COLO829 (cell line): ENCODE data around the gene DIP2C.
"Not testable (repeated sequence)": the region's sequence is repeated elsewhere in the genome, so short reads cannot be mapped to it uniquely, and the experiment has no call there.

Experiments
- DNase-seq: peaks from one replicate; pipeline ENCODE4 v3.0.0; 2012; ENCODE audit warnings: low spot score

Gene DIP2C

GRCh38 chr10:480498-480927, 209.0 kb downstream of the DIP2C start:
- DNase-seq, result no peak

- not testable (repeated sequence) for DNase-seq
Observed at GRCh38 chr10:479706-480497, 209.6 kb downstream of the DIP2C start.

- no peak for DNase-seq
Observed at GRCh38 chr10:478471-479245, 210.8 kb downstream of the DIP2C start.

GRCh38 chr10:477620-478019, 211.8 kb downstream of the DIP2C start:
- DNase-seq, result no peak

GRCh38 chr10:476455-476780, 213.1 kb downstream of the DIP2C start:
- no peak for DNase-seq

- no peak for DNase-seq
Observed at GRCh38 chr10:475709-476454, 213.6 kb downstream of the DIP2C start.

DNA sequence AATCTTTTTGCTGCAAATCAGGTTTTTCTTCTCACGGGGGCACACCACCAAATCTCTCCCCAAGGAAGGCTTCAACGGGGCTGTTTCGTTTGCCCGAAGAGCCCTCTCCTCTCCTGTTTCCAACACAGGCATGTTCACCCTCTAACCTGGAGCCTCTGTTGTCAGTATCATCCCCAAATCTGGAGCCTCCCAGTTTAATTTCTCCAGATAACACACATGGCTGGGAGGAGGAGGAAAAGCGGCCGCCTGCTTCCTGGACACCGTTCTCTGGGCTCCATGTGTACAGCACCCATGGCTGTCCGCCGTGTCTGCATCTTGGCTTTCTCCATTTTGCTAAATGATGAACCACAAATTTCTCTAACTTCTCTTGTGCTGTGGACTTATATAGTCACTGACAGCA, 214.5 kb downstream of the DIP2C start:
- DNase-seq, result no peak

DNA sequence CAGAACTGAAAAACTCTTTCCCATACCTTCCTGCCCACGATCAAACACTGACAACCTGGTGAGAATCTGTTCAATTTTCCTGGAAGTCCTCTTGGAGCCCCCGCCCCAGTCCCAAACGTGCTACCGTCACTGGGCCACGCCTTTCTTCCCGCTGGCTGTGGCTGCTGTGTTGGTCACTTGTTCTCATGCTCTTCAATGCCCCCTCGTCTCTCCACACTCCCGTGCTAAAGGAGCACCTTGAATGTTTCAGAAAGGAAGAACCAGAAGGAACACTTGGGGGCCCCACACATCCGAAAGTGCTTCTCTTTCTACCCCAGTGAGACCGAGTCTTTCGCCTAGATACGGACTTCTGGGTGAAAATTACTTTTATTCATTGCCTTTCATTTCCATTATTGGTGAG, 215.1 kb downstream of the DIP2C start:
- no peak for DNase-seq

DNA sequence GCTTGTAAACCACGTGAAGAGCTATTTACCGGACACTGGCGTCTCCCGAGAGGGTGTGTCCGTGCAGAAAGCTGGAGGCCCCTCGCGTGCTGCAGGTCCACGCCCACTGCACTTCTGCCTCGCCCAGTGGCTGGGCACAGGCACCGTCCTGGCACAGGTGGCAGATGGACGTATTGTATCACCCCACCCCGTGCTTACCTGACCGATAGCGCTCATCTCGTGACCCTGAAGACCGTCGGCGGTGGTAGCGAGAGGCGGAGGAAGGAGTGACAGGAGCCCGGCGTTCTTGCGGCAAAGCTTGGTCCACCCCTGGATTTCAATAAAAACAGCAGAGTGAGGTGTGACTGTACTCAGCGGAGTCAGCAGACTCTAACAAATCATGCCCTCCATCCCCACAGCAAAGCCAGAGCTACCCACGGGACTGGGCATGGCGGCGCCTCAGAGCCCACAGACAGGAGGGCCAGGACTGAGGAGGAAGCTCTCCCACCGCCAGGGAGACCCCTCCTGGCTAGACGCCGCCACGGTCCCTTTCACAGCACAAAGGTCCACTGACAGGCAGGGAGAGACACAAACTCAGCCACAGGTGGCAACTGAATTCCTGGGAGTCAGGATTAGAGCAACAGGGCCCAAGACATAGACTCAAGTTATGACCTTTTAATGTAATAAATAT, 217.1 kb downstream of the DIP2C start:
- no peak for DNase-seq

GRCh38 chr10:470339-471003, 219.0 kb downstream of the DIP2C start:
- no peak for DNase-seq

- no peak for DNase-seq
Observed at GRCh38 chr10:469947-470338, 219.5 kb downstream of the DIP2C start.

- DNase-seq, result no peak
Observed at GRCh38 chr10:459743-460142, 229.7 kb downstream of the DIP2C start.

DNA sequence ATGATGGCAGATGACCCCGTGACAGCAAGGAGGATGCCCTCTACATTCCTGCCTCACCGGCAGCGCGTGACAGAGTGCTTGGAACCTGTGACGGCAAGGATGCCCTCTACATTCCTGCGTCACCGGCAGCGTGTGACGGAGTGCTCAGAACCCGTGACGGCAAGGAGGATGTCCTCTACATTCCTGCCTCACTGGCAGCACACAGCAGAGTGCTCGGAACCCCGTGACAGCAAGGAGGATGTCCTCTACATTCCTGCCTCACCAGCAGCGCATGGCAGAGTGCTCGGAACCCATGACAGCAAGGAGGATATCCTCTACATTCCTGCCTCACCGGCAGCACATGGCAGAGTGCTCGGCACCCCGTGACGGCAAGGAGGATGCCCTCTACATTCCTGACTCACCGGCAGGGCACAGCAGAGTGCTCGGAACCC, 231.0 kb downstream of the DIP2C start:
- no peak for DNase-seq

DNA sequence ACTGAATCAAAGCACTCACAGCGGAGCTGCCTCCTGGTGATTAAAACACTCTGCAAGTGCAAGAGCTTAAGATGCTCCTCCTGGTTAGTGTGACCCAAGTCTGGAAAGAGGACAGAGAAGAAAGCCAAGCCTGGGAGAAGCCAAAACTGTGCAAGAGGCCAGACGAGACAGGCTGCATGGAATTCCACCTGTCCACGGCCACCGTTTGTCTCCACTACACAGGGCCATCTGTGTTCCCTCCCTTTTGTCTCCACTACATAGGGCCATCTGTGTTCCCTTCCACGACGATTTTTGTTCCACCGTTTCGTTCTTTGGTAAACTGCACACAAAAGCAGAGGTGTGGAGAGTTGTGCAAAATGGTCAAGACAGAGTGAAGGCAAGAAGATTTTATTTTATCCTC, 233.0 kb downstream of the DIP2C start:
- DNase-seq, result no peak

- peak; percentile 15 for DNase-seq
Observed at GRCh38 chr10:454860-455259, 234.6 kb downstream of the DIP2C start.

DNA sequence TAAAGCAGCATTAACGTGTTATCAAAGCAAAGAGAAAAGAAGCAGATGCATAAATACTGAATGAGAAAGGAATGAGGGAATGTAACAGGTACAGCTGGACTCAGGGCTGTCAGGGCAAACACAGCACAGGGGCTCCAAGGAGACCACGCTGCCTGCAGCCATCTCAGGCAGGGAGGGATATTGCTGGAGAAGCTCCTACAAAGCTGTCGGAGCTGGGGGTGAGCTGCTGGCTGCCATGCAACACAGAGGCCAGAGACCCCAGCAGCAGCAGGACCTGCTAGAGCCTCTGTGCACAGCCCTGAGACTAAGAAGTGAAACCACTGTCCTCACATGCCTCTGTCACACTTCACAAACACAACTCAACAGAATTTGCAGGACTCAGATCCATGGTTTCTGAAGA, 235.8 kb downstream of the DIP2C start:
- DNase-seq, result no peak

- DNase-seq, result no peak
Observed at GRCh38 chr10:452512-453426, 236.7 kb downstream of the DIP2C start.

DNA sequence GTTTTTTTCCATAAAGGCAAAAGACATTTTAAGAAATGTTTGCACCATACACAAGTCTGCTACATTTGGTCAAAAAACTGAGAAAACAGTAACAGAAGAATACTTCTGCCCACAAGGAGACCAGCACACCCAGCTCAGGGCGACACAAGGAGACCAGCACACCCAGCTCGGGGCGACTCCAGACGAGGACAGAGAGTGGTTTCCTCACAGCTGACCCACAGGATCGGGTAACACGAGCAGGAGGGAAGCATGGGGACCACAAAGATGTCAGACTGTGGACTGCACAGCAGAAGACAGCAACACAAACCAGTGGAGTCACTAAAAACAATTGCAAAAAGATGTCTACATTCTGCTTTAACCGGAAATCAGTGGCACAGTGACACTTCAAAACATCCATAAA, 237.6 kb downstream of the DIP2C start:
- no peak for DNase-seq

DNA sequence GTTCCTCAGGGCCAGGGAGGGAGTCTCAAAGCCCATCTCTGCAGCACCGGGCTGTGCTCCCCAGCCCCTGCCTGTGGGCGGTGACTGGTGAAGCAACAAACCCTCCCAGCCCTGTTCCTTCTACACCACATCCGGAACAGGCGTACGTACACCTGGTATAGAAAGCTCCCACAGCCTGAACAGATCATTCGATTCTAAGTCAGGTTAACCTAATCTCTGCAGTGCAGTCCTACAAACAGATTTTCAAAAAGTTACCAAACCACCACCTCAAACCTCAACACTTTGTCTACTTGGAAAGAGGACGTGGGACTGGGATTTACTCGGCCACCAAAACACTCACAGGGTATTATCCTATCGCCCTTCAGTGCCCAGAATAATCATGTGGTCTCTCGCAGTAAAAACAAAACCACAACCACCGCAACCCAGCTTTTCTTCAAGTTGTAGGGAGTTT, 238.4 kb downstream of the DIP2C start:
- no peak for DNase-seq

- DNase-seq, result no peak
Observed at GRCh38 chr10:450463-450862, 239.0 kb downstream of the DIP2C start.

DNA sequence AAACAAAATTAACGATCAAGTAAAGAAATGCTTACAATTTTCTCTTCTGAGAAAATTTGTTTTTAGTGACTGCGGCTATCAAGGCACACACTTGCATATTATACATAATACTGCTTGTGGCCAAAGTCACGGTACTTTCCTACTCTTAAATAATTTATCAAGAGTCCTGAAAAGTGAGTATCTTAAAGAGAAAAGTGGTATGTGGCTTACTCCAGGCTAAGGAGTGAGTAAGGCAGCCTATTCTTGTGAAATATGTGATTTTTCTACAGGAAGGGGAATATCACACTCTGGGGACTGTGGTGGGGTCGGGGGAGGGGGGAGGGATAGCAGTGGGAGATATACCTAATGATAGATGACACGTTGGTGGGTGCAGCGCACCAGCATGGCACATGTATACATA, 240.1 kb downstream of the DIP2C start:
- DNase-seq, result not testable (repeated sequence)
